Fibroblast of lung (primary cell): ENCODE data around the gene MYL2.

Source experiments
- CTCF ChIP-seq, 2 donors: IDR thresholded peaks in 1 of 2; conservative IDR thresholded peaks in 1 of 2; 1 replicate in 1 of 2; 2 replicates in 1 of 2; pipeline ENCODE4 v1.5.1; 2011 to 2012; ENCODE audit warnings: low read length in 2 of 2, control low read depth in 1 of 2, inconsistent platforms in 1 of 2, low read depth in 1 of 2, mild to moderate bottlenecking in 1 of 2
- EZH2 ChIP-seq: IDR thresholded peaks from 2 replicates; pipeline ENCODE4 v1.5.1; 2012; ENCODE audit warnings: low read length, control low read depth, mild to moderate bottlenecking; ENCODE audit errors: missing control alignments

DNA sequence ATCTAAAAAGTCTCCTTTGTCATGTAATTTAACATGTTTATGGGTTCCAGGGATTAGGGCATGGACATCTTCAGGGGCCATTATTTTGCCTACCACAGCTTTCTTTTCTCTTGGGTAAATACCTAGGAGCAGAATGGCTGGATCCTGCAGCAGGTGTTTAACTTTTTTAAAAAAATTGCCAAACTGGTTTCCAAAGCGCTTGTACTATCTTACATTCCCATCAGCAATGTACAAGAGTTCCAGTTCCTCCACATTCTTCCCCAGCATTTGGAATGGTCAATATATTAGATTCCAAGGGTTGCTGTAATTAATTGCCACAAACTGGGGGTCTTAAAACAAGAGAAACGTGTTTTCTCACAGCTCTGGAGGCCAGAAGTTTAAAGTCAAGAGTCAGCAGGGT, 27.7 kb upstream of the MYL2 start:
- TF ChIP-seq CTCF (conservative IDR thresholded peaks at IDR 0.05 in 1 of 2, IDR thresholded peaks at IDR 0.05 in 1 of 2; ENCODE audit: low read depth in 1 of 2, low read length in 2 of 2) (no peak), EZH2 (no peak)
